RWPE2 (cell line): ENCODE results near the gene WNK1.

Experiments
- ATAC-seq: fragments of 200-7000 bp; cut with Tn5 transposase; 3 replicates; pipeline ENCODE4 v1.9.1; 2021; ENCODE audit warnings: low read depth
- DNase-seq: peaks from one replicate; pipeline ENCODE4 v3.0.0-alpha.2; 2020; ENCODE audit warnings: low spot score
- H3K27ac ChIP-seq: fragments of 450-650 bp; 2 replicates; pipeline ENCODE4 v1.5.1; 2017; ENCODE audit warnings: mild to moderate bottlenecking; ENCODE audit not compliant: poor library complexity, severe bottlenecking
- H3K27me3 ChIP-seq: fragments of 250-450 bp; sonication (Bioruptor Pico); 2 replicates; pipeline ENCODE4 v1.5.1; 2021; ENCODE audit warnings: mild to moderate bottlenecking, moderate library complexity; ENCODE audit not compliant: insufficient read depth, poor library complexity, severe bottlenecking
- H3K36me3 ChIP-seq: fragments of 250-450 bp; sonication (Bioruptor Pico); 2 replicates; pipeline ENCODE4 v1.5.1; 2020; ENCODE audit warnings: low read depth, mild to moderate bottlenecking, moderate library complexity
- H3K4me1 ChIP-seq: fragments of 250-450 bp; sonication (Bioruptor Pico); 2 replicates; pipeline ENCODE4 v1.5.1; 2021; ENCODE audit warnings: mild to moderate bottlenecking, moderate library complexity; ENCODE audit not compliant: insufficient read depth, poor library complexity, severe bottlenecking
- H3K4me3 ChIP-seq: fragments of 250-450 bp; sonication (Bioruptor Pico); 2 replicates; pipeline ENCODE4 v1.5.1; 2021; ENCODE audit warnings: mild to moderate bottlenecking, moderate library complexity; ENCODE audit not compliant: severe bottlenecking
- H3K9me3 ChIP-seq: fragments of 250-450 bp; sonication (Bioruptor Pico); 2 replicates; pipeline ENCODE4 v1.5.1; 2021; ENCODE audit warnings: mild to moderate bottlenecking, moderate library complexity; ENCODE audit not compliant: severe bottlenecking
- CTCF ChIP-seq: fragments of 450-650 bp; IDR thresholded peaks from one replicate; pipeline ENCODE4 v1.5.1; 2017; ENCODE audit warnings: mild to moderate bottlenecking, moderate library complexity; ENCODE audit not compliant: poor library complexity, severe bottlenecking

The WNK1 gene

GRCh38 chr12:729221-729620, 23.2 kb upstream of the WNK1 start:
- DNase-seq (no peak), ATAC-seq (no peak)
- H3K27me3 ChIP-seq, result no peaks in the 10 kb centered on the region
- no peak overlapping the region for H3K27ac ChIP-seq
- no peaks in the 10 kb centered on the region for H3K36me3 ChIP-seq
- H3K9me3 ChIP-seq, result no peaks in the 10 kb centered on the region
- no peak overlapping the region for H3K4me3 ChIP-seq
- peaks cover 14% of the 10 kb centered on the region for H3K4me1 ChIP-seq
- no peak for TF ChIP-seq CTCF

- H3K9me3 ChIP-seq, result no peaks in the 10 kb centered on the region
- TF ChIP-seq CTCF, result no peak
- H3K4me1 ChIP-seq, result peaks cover 10% of the 10 kb centered on the region
- H3K27ac ChIP-seq, result no peak overlapping the region
- ATAC-seq (no peak), DNase-seq (no peak)
- no peaks in the 10 kb centered on the region for H3K27me3 ChIP-seq
- H3K4me3 ChIP-seq, result no peak overlapping the region
- no peaks in the 10 kb centered on the region for H3K36me3 ChIP-seq
These were observed 21.8 kb upstream of the WNK1 start for GRCh38 chr12:730550-730949.

- Histone ChIP-seq H3K36me3 (no peaks in the 10 kb centered on the region), H3K27ac (no peak overlapping the region), H3K9me3 (no peaks in the 10 kb centered on the region), H3K4me3 (no peak overlapping the region), H3K4me1 (no peaks in the 10 kb centered on the region), H3K27me3 (no peaks in the 10 kb centered on the region)
- ATAC-seq (no peak), DNase-seq (no peak)
- no peak for TF ChIP-seq CTCF
These were observed 15.1 kb upstream of the WNK1 start for GRCh38 chr12:737122-737739.

- DNase-seq, result no peak
These were observed 13.7 kb upstream of the WNK1 start for GRCh38 chr12:738712-739111.

More at GRCh38 chr12:738712-739111, 13.7 kb upstream of the WNK1 start:
- Histone ChIP-seq H3K36me3 (no peaks in the 10 kb centered on the region), H3K27me3 (no peaks in the 10 kb centered on the region), H3K27ac (no peak overlapping the region), H3K9me3 (no peaks in the 10 kb centered on the region), H3K4me3 (no peak overlapping the region), H3K4me1 (no peaks in the 10 kb centered on the region)
- ATAC-seq, result no peak
- TF ChIP-seq CTCF, result no peak
